ENCODE results near the gene BICC1.

- TF ChIP-seq CTCF (IDR thresholded peaks at IDR 0.05) (no peak), POLR2A (IDR thresholded peaks at IDR 0.05) (no peak)
These were observed 222.4 kb downstream of the BICC1 start for GRCh38 chr10:58735087-58735486.
